ENCODE measurements around the gene ATP8A1.

The ATP8A1 gene

GRCh38 chr4:42649870-42650269, 7.0 kb downstream of the ATP8A1 start:
- no peak overlapping the region for H3K4me3 ChIP-seq (ENCODE audit: control insufficient read depth, low read depth, low read length)
- DNase-seq (ENCODE audit: low read depth), result no peak
- TF ChIP-seq, protein P1, sequence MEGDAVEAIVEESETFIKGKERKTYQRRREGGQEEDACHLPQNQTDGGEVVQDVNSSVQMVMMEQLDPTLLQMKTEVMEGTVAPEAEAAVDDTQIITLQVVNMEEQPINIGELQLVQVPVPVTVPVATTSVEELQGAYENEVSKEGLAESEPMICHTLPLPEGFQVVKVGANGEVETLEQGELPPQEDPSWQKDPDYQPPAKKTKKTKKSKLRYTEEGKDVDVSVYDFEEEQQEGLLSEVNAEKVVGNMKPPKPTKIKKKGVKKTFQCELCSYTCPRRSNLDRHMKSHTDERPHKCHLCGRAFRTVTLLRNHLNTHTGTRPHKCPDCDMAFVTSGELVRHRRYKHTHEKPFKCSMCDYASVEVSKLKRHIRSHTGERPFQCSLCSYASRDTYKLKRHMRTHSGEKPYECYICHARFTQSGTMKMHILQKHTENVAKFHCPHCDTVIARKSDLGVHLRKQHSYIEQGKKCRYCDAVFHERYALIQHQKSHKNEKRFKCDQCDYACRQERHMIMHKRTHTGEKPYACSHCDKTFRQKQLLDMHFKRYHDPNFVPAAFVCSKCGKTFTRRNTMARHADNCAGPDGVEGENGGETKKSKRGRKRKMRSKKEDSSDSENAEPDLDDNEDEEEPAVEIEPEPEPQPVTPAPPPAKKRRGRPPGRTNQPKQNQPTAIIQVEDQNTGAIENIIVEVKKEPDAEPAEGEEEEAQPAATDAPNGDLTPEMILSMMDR (IDR thresholded peaks at IDR 0.05; ENCODE audit: control insufficient read depth, insufficient read depth, low read depth, low read length, missing control alignments), result no peak

DNA sequence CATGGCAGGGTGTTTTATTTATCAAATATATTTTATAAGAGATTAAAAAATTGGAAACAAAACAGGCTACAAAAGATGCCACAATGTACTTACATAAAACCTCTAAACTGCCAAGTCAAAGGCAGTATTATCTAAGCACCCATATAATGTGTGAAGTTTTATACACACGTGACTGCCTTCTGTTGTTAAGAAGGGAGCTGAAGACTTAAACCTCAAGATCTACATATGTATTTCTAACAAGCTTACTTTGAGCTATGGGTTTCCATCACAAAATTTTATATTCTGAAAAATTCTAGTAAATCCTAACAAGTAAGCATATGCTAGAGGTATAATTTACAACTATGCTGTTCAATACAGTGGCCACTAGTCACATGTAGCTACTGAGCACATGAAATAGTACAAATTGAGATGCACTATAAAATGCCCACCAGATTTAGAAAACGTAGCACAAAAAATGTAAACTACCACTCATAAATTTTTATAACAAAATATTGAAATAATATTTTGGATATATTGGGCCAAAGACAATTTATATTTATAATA, 9.8 kb downstream of the ATP8A1 start:
- TF ChIP-seq, protein P1 (IDR thresholded peaks at IDR 0.05; ENCODE audit: control insufficient read depth, insufficient read depth, low read depth, low read length, missing control alignments), result no peak
- DNase-seq (ENCODE audit: low read depth), result no peak
- H3K4me3 ChIP-seq (ENCODE audit: control insufficient read depth, low read depth, low read length), result no peak overlapping the region

DNA sequence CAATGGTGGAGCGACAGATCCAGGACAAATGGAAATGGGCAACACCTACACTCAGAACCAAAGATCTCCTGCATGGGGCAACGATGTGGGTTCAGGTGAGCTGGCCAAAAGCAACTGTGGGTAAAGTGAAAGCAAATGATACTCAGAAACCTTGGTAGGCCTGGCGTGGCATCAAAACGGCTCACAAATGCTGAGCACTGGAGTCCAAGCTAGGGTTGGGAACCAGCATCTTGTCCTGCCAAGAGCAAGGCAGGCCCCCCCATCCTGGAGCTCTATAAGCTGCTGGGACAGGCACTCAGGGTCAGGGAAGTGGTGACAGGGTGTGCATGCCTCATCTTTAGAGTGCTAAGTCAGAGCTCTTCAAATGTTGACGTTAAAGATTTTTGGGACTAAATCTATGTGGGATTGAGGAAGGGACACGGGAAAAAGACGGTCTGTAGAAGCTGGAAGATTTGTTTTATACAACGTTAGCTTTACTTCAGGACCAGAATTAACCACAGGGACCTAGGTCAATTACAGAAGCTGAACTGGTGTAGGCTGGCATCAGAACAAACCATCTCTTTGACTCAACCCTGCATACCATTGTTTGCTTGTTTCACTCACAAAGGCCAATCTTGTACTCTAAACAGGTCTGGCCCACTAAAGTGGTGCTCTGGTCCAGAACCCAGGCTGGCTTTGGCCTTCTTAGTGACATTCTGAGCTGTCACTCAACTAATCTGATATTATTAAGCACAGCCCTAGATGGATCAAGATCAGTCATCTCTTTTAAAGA, 10.7 kb downstream of the ATP8A1 start:
- TF ChIP-seq, protein P1 (IDR thresholded peaks at IDR 0.05; ENCODE audit: control insufficient read depth, insufficient read depth, low read depth, low read length, missing control alignments), result no peak
- no peak for DNase-seq (ENCODE audit: low read depth)
- no peak overlapping the region for H3K4me3 ChIP-seq (ENCODE audit: control insufficient read depth, low read depth, low read length)

DNA sequence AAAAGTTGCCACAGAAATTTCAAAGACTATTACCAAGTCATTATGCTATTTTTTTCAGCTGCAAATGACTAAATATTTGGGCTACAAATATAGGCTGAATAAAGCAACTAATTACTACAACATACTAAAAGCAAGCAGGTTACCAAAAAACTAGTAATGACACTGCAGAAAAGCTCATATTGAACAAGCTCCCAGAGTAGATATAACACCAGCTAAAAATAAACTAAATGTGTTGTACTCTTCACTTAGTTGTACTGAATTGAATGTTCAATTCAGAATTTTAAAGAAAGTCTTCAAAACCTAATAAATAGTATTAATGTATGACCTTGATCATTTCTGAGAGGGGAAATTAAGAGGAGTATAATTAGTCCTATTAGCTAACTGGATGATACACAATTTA, 12.0 kb downstream of the ATP8A1 start:
- no peak overlapping the region for H3K4me3 ChIP-seq (ENCODE audit: control insufficient read depth, low read depth, low read length)
- no peak for DNase-seq (ENCODE audit: low read depth)
- TF ChIP-seq, protein P1 (IDR thresholded peaks at IDR 0.05; ENCODE audit: control insufficient read depth, insufficient read depth, low read depth, low read length, missing control alignments), result no peak

DNA sequence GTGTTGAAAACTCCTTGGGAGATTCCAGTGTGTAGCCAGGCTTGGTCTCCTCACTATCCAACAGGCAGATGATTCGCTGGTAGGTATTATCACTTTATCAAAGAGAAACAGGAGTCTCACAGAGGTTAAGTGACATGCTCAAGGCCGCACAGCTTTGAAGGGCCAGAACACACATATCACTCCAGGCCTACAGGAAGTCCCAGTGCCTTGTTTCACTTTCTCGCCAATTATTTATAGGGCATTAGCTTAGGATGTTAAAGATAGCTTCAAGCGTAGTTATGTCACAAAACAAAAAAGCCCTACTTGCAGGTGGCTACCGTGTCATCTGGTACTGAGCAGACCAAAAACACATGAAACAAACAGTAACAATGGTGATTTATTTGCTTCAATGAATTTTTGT, 13.2 kb downstream of the ATP8A1 start:
- DNase-seq (ENCODE audit: low read depth), result no peak
- no peak overlapping the region for H3K4me3 ChIP-seq (ENCODE audit: control insufficient read depth, low read depth, low read length)
- TF ChIP-seq, protein P1 (IDR thresholded peaks at IDR 0.05; ENCODE audit: control insufficient read depth, insufficient read depth, low read depth, low read length, missing control alignments), result no peak

- DNase-seq (ENCODE audit: low read depth), result no peak
- H3K4me3 ChIP-seq (ENCODE audit: control insufficient read depth, low read depth, low read length), result no peak overlapping the region
- TF ChIP-seq, protein P1 (IDR thresholded peaks at IDR 0.05; ENCODE audit: control insufficient read depth, insufficient read depth, low read depth, low read length, missing control alignments), result no peak
Measured at GRCh38 chr4:42642845-42643615, 13.9 kb downstream of the ATP8A1 start.

Measured in AG09309 (cell line).